HG03135 (cell line): ENCODE data around the gene SLC17A5.

Experiments used
- ATAC-seq: cut with Tn5 transposase; IDR thresholded peaks from one replicate; pipeline ENCODE4 v1.9.1; 2021; ENCODE audit warnings: mild to moderate bottlenecking, moderate library complexity; ENCODE audit not compliant: unreplicated experiment

SLC17A5 gene

DNA sequence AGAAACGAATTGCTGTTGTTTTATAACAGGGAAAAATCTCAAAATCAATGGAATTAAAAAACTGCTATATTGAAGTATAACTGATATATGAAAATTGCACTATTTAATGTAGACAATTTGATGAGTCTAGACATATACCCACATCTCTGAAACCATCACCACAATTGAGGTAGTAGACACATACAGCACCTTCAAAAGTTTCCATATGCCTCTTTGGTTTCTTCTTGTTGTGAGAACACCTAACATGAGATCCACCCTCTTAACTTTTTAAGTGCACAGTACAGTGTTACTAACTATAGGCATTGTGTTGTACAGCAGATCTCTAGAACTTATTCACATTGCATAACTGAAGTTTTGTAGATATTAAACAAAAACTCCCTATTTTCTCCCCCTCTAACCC lies 14.0 kb upstream of the SLC17A5 start:
- ATAC-seq, result no peak

GRCh38 chr6:73666393-73666792 lies 12.6 kb upstream of the SLC17A5 start:
- no peak for ATAC-seq

- ATAC-seq, result peak; percentile 76
Measured at GRCh38 chr6:73665686-73666319, 12.0 kb upstream of the SLC17A5 start.

- no peak for ATAC-seq
Measured at GRCh38 chr6:73664701-73665100, 10.9 kb upstream of the SLC17A5 start.

GRCh38 chr6:73657201-73657600 lies 3.4 kb upstream of the SLC17A5 start:
- ATAC-seq, result no peak

GRCh38 chr6:73656531-73657145 lies 2.8 kb upstream of the SLC17A5 start:
- ATAC-seq, result no peak

DNA sequence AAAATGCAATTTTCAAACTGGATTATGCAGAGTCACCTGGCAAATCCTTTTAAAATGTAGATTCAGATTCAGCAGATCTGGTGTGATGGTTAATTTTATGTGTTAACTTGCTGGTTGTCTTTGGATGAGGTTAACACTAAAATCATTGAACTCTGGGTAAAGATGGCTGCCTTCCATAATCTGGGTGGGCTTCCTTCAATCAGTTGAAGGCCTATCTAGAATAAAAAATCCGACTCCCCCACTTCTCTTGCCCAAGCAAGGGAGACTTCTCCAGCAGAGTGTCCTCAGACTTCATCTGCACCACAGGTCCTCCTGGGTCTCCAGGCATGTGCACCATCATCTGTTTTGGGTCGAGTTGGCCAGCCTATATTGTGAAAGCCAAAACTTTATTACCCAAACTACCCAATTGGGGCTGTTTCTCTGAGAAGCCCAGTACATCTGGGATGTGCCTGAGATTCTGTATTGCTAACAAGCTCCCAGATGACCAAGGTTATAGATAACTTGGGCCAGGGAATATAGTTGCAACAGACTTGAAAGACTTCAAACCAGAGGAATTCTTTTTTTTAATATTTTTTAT lies 1.6 kb upstream of the SLC17A5 start:
- ATAC-seq, result no peak

GRCh38 chr6:73652637-73653570 lies 888 bp downstream of the SLC17A5 start:
- ATAC-seq, result peak; percentile 44

- no peak for ATAC-seq
Measured at GRCh38 chr6:73649783-73650182, 4.0 kb downstream of the SLC17A5 start.

DNA sequence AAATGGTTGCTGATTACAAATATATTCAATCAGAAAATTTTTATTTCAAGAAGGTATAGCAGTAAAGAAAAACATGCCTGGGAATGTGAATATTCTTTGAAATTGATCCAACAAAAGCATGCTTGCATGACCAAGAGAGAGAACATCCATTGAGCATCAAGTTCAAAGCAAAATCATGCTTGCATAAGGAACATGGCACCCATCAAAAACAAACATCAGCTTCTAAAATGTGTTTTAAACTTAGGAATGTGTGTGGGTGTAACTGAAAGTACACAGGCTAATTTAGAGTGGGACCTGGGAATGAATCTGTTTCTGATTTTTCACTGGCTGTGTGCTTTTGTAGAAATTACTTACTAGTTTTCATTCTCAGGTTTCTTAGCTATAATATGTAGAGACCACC lies 5.6 kb downstream of the SLC17A5 start:
- ATAC-seq, result no peak

GRCh38 chr6:73644941-73645591 lies 8.7 kb downstream of the SLC17A5 start:
- ATAC-seq, result no peak

DNA sequence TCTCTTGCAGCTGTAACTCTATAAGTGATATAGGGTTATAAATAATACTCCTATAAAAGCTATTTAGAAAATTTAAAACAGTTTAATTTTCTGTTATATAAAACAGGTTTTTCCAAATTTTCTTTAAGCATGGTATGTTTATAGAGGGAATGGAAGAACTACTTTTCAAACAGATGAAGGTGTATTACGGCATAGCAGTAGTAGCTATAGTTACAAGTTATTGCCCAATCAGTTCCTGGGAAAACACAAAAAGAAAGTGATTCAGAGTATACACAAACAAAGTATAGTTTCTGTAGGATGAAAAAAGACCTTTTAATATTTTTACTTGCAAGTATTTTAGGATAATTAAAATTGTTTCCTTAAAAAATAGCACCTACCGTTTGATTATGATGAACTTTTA lies 9.8 kb downstream of the SLC17A5 start:
- no peak for ATAC-seq

DNA sequence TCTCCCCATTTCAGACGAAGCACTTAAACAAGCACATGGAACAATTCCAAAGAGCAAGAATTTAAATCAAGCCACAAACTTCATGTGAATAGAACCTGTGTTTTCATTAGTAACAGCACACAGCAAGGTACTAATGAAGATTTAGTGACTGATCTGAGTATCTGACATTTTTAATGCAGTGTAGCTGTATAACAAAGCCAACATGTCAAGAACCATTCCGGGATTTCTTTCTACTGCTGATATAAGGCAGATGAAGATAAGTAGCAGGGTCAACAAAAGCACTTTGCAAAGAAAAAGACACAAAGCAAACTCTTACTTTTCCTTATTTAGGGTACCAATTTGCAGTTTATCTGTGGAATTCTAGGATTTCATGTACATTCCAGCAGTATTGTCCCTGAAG lies 11.3 kb downstream of the SLC17A5 start:
- ATAC-seq, result no peak

DNA sequence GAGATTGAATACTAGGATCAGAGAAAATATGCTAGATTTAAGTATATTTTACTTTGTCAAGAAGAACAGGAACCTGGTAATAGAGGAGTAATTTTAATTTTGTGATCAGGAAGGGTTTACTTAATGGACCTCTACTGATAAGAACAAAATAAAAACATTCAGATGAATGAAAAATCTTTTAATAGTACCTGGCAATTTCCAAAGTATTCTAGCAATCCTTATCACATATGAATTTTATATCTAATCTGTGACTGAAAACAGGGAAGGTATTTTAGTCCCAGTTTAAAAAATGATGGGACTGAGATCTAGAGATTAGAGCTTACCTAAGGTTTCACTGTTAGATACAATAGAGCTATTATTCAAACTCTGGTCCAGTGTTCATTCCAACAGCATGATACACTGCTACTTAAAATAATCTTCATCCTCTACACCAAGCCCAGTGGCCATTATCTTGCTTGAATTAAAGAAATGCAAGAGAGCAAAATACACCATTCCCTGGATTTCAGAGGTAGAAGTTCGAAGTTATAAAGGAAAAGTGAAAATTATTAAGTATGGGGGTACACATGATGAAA lies 13.5 kb downstream of the SLC17A5 start:
- no peak for ATAC-seq

DNA sequence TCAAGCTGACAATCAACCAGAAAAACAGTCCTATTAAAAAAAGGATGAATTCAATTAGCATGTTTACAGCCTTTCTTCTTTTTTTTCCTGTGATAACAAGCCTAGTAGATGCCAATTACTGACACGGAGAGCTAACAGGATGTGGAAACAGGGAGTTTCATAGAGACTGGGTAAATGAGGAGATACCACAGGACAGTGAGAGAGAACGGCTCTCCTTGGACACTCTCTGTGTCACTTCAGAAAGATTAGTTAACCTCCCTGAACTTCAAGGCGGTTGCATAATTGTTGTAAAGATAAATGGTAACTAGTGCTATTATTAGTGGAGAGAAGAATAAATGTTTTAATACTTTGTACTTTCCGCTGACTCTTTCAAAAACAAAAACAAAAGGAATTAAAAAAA lies 14.8 kb downstream of the SLC17A5 start:
- no peak for ATAC-seq

DNA sequence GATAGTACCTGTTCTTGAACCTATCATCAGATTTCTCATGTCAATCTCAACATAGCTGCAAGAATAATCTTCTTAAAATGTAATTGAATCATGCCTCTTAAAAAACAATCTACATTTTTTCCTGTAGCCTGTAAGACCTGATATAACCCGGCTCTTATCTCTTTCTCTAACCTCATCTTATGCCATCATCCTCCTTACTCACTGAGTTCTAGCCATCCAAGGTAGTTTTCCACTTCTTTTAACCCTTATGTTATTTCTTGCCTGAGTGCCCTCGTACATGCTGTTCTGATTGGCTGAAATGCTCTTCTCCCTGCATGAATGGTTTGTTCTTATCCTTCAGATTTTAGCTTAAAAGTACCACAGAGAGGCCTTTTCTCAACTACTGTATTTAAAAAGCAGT lies 16.4 kb downstream of the SLC17A5 start:
- no peak for ATAC-seq

- no peak for ATAC-seq
Measured at GRCh38 chr6:73636048-73636447, 17.7 kb downstream of the SLC17A5 start.

DNA sequence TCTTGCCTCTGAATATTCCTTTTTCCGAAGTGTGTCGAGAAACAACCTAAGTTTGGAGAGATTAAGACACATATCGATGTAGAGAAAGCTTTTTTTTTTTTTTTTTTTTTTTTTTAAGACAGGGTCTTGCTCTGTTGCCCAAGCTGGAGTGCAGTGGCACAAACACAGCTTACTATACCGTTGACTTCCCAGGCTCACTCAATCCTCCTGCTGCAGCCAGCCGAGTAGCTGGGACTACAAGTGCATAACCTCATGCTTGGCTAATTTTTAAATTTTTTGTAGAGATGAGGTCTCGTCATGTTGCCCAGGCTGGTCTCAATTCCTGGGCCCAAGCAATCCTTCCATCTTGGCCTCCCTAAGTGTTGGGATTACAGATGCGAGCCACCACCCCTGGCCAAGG lies 21.4 kb downstream of the SLC17A5 start:
- no peak for ATAC-seq

DNA sequence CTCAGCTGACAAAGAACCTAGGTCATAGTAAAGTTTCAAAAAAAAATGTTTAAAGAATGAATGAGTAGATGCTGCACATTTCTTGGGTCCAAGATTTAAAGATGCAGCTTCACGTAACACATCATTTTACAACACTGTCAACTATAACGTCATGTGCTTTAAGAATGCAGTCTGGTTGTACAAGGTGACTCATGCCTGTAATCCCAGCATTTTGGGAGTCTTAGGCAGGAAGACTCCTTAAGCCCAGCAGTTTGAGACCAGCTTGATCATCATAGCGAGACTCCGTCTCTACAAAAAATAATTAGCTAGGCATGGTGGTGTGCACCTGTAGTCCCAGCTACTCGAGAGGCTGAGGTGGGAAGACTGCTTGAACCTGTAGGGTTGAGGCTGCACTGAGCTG lies 21.9 kb downstream of the SLC17A5 start:
- no peak for ATAC-seq

DNA sequence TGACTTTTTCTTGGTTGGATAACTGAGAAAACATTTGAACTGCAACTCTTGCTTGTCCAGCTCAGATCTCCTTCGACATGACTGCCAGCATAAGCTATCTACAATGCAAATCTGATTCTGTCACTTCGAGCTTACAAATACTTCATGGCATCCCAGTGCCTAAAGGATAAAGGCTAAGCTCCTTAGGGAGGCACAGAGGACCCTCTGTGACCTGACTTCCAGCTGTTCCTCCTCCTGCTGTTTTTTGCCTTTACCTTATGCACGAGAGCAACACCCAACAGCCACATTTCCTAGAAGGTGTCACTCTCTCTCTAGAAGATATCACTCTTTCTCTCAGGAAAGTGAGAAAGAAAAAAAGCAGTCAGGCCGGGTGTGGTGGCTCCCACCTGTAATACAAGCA lies 23.4 kb downstream of the SLC17A5 start:
- ATAC-seq, result no peak

DNA sequence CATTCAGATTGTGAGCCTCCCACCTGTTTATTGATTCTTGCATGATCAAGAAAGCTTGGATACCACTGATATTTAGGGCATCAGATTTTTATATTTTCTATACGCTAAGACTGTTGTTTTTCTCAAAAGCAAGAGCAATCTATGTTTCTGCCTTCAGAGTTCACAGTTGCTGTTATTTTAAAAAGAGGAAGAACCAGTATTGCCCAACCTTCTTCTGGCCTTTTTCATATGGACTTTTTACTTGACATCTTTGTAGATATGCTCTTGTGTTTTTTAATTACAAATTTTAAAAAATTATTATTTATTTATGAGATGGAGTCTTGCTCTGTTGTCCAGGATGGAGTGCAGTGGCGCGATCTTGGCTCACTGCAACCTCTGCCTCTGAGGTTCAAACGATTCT lies 28.9 kb downstream of the SLC17A5 start:
- no peak for ATAC-seq
